Left lobe of liver (tissue), 2 donors: ENCODE data around the gene FOXC1. TPM values are rescaled to one million over a fixed set of nuclear protein-coding genes. Genes with fewer than 3 reads are reported as not detected.

Source experiments
- ATAC-seq: fragments of 200-7000 bp; cut with Tn5 transposase; one replicate; pipeline ENCODE4 v1.9.1; 2020; ENCODE audit warnings: mild to moderate bottlenecking, moderate library complexity
- DNase-seq: peaks from one replicate; pipeline ENCODE4 v3.0.0-alpha.2; 2020; ENCODE audit warnings: low spot score
- total RNA-seq: library from RNA; stranded (reverse); gene quantifications from one replicate; pipeline ENCODE4 v1.2.1, GENCODE V29; 2021
- donor health status: DM: no; HTN: no; CAD: no; lungs with moderate emphysema.
- donor health status: DM: no; HTN: yes; CAD: no.

FOXC1 gene
- total RNA-seq, 1 donor from 2014 or later: 0.38 TPM

DNA sequence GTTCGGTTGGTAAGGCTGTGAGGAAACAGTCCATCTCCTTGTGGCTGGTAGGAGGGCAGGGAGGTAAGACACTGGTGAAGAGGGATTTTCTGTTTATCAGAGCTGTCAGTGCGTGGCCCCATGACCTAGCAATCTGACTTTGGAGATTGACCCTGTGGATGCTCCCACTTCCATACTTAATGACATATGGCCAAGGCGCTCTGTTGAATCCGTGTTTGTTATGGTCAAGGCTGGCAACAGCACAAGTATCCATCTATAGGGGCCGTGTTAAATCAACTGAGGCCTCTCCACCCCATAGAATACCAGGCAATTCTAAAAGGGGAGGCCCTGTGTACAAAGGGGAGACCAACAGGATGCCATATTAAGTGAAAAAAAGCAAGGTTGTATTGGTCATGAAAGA lies 25.6 kb upstream of the FOXC1 start:
- no peak for ATAC-seq
- DNase-seq: no peak

GRCh38 chr6:1584996-1585668 lies 24.6 kb upstream of the FOXC1 start:
- DNase-seq (no peak), ATAC-seq (no peak)

DNA sequence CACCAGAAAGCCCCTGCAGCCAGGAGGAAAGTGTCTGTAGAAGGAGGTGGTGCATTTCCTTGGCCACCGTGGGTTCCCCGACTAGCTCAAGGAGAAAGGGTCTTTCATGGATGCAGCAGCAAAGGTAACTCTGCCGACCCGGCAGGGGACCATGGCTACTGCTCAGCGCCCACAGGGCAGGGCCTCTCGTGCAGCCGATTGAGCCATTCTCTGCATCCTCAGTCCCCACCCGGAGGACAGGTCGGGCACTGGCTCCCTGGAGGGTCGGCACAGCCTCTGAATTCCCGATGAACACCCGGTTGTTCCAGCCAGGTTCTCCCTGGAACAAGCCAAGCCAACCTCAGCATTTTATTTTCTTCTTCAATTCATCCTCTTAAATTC lies 24.1 kb upstream of the FOXC1 start:
- DNase-seq (no peak), ATAC-seq (no peak)

DNA sequence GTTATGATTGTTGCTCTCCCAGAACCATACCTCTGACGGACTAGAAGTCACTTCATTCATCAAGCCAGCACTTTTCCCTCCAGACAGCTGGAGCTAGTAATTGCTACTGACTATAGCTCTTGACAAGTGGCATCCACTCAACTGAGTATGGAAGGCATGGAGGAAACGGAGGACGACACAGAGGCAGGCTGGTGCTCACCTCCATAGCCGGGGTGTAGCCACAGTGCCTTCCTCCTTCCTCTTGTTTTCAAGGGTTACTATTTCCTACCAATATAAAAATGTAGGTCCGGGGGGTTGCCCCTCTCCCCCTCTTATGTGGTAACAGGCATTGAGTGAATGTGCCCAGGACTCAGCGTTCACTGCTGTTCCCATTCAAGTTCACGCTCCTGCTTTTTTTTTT lies 23.5 kb upstream of the FOXC1 start:
- DNase-seq (no peak), ATAC-seq (no peak)

GRCh38 chr6:1586861-1587450 lies 22.8 kb upstream of the FOXC1 start:
- ATAC-seq: no peak
- DNase-seq: no peak

- DNase-seq (no peak), ATAC-seq (no peak)
Measured at GRCh38 chr6:1587546-1587945, 22.2 kb upstream of the FOXC1 start.

DNA sequence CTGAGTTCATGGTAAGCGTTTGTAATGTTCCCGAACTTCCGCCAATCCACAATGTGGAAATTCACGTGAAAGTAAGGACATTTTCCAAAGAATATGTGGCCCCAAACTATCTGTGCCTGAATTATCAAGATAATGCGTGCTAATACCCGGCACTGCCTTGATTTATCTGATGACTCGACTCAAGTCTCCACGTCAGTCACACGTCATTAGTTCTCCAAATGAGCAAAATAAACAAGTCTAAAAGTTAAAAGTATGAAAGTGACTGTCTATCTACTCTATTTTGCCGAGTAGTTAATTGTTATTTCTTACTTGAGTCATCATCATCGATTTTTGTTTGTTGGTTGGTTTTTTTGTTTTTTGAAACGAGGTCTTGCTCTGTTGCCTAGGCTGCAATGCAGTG lies 21.7 kb upstream of the FOXC1 start:
- ATAC-seq (no peak), DNase-seq (no peak)

DNA sequence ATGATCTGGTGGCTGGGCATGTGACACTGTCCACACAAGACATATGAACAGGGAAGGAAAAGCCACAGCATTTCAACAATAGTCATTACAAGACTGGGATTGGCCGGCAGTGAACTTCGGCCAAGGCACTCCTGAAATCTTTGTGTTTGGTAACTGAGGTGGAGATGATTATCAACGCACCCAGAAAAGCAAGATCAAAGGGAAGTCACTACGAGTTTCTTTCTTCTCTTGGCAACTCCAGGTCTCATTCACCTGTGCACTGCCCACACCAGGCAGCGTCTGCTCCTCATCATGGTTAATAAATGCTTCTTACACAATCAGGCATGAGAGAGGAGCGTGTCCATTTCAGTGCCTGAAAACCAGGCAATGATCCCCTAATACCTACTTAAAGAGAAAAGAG lies 20.5 kb upstream of the FOXC1 start:
- DNase-seq (no peak), ATAC-seq (no peak)

GRCh38 chr6:1590580-1590979 lies 19.1 kb upstream of the FOXC1 start:
- no peak for ATAC-seq
- no peak for DNase-seq

DNA sequence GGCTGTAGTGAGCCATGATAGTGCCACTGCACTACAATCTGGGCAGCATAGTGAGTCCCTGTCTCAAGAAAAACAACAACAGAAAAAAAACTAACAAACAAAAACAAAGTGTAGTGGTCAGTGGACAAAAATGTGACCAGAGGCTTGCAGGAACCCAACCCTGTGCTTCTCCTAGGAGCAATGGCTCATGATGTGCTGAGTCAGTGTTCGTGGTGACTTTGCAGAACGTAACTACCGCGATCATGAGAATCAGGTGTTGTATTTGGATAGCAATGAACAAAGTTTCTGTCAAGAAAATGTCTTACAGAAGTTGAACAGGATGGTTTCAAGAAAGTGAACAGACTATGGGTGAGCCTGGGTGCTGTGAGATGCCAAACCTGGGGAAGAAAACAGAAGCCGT lies 18.5 kb upstream of the FOXC1 start:
- DNase-seq: no peak
- no peak for ATAC-seq

DNA sequence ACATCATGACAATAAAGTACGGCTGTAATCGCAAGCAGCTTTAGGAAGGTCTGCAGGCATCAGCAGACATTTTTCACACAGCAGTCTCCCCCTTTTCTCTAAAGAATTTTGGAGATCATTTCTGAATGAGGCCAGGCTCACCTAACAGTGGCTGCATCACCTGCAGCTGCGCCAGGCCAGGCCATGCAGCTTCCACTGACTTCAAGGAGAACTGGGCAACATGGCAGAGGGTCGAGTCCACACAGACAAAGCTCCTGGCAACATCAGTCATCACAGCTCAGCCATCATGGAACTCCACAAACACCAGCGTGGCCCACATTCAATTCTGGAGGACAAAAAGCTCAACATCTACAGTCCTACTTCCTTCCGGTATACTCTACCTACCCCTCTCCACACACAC lies 17.8 kb upstream of the FOXC1 start:
- DNase-seq (no peak), ATAC-seq (no peak)

GRCh38 chr6:1592852-1593251 lies 16.9 kb upstream of the FOXC1 start:
- ATAC-seq (no peak), DNase-seq (no peak)

DNA sequence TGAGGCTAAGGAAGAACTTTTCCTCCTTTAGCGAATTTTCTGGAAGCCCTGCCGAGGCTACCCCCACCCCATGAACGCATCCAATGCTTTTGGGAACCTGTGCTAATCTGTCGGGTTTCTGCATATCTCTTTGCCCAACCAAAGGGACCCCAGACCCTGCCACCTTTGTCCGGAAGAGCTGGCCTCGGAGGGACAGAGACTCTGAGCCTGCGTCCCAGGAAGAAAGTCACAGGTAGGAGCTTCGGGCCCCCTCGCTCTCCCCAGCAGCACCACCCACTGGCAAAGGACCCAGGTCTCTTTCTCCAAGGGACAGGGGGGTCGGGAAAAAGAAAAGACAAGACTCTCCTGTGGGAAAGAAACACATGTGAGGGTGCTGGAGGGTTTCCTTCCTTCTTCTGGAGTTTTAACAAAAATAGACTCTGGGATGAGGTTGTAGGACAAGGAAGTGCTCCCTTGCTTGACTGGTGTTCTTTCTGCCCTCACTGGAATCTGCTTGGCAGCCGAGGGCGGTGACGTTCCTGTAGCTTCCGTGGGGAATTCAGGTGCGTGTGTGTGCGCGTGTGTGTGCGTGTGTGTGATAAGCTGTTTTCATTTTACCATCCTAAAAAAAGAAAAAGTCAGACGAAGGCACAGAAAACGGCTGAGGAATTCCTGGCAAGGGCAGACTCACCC lies 16.3 kb upstream of the FOXC1 start:
- DNase-seq (no peak), ATAC-seq (no peak)

DNA sequence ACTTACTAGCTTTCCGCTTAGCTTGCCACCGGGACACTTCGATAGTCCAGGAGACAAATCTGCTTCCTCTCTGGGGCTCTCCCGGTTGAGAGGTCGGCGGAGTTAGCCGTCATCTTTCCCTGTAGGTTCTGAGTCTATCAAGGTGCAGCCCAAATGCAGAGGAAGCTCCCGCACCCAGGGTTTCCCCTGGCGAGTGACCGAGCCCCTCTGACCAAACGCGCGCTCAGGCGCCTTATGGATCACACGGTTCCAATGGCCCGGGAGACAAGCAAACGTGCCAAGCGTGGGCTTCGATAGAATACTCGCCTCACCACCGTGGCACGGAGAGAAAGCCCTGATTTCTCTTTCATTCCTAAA lies 15.8 kb upstream of the FOXC1 start:
- DNase-seq (no peak), ATAC-seq (no peak)

DNA sequence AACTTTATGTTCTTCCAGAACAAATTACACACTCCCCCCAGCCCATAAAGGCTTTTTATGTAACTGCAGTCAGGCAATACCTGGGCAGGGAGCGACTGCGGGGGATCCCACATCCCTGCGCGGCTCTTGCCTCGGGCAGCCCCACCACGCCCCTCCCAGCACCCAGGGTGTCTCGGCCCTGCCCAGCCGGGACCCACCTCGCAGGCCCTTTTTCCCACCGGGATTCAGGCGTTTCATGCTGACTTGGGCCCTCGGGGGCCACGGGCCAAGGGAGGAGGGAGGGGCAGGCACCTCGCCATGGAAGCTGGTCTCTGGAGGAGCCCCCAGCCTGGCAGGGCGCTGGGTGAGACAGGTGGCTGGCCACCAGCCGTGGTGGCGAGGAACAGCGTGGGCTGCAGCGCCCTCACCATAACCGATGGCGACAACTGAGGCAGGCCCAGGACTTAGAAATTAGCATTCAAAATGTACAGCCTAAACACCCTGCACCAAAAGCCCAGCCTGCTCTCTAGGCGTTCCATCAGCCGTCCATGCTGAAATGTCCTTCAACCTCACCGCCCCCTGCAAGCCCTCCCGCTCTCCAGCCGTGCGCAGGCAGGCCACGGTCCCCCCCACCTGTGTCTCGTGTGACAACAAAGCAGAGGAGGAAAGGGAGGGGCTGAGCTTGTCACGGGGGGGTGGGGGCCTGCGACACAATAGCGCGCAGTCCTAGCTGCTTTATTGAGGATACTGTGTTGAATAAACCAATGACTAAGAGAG lies 15.1 kb upstream of the FOXC1 start:
- DNase-seq (no peak), ATAC-seq (no peak)

GRCh38 chr6:1595271-1596087 lies 14.2 kb upstream of the FOXC1 start:
- no peak for DNase-seq
- no peak for ATAC-seq

DNA sequence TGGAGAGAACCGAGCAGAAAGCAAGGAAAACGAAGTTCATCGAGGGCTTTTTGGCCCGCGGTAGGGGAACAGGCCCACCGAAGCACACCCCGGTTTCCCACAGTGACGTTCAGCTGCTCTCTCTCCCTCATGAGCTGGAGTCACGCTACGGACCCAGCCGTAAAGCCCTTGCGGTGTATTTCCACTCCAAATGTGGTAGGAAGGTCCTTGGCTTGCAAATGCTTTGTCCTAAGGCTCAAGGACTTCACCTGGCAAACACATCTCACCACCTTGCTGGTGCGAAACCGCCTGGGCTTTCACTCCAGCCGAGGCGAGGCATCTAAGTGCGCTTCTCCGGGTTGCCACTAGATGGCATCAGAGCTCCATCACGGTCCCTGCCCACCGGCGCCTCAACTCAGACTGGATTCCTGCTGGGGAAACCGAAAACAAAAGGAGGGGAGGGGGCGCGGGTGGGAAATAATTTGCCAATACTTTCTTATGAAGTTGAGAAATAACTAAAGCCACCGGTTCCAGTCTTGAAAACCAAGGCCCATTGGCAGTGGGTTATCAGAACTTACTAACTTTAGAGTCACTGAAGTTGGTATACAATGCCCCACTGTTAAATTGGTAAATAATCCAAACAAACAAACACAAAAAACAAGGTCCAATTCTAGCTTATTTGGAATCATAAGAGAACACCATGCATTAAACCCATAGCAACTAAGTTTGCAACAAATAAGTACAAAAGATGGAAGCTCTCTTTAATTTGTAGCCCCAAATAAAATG lies 13.4 kb upstream of the FOXC1 start:
- ATAC-seq: peak; percentile 98
- DNase-seq: peak; percentile 72

- no peak for ATAC-seq
- DNase-seq: no peak
Measured at GRCh38 chr6:1597121-1597744, 12.5 kb upstream of the FOXC1 start.

- DNase-seq (no peak), ATAC-seq (no peak)
Measured at GRCh38 chr6:1597924-1598323, 11.8 kb upstream of the FOXC1 start.

DNA sequence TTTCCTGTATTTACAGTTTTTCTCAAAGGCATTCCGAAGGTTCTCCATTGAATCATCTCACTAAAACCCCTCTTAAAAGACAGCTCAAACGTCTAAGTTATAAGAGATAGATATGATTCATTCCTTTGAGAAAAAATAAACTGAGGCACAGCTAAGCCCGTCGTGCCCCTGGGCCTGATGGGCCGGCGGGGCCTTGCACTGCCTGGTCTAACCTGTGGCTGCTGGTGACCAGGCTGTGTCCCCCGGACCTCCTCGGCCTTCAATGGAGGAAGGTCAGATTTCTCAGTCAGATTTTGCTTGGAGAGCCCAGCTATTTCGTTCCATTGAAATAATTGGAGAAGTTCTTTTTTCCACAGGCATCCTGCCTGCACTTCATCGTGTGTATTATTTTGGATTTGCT lies 11.3 kb upstream of the FOXC1 start:
- ATAC-seq (no peak), DNase-seq (no peak)
